ENCODE results near the gene ZNF682.
"Not testable (repeated sequence)": the region's sequence is repeated elsewhere in the genome, so short reads cannot be mapped to it uniquely, and the experiment has no call there.

DNA sequence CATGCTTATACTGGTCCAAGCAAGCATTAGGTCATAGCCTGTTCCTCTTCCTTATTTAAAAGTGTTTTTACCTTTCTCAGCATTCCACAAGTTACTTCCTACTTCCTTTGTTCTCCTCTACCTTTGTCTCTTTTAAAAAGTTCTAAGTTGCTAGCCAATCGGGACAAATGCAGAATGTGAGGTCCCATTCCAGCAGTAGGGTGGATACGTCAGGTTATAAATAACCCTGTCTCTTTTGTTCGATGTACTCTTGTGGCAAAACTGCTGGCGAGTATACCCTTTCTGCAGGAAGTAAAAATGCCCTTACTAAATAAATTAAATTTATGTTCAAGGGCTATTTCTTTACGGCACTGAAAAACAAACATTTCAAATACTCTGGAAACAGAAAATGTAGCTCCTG, 6.4 kb upstream of the ZNF682 start:
- not testable (repeated sequence) for TF ChIP-seq POLR2A (IDR thresholded peaks at IDR 0.05)
- TF ChIP-seq, protein P1, sequence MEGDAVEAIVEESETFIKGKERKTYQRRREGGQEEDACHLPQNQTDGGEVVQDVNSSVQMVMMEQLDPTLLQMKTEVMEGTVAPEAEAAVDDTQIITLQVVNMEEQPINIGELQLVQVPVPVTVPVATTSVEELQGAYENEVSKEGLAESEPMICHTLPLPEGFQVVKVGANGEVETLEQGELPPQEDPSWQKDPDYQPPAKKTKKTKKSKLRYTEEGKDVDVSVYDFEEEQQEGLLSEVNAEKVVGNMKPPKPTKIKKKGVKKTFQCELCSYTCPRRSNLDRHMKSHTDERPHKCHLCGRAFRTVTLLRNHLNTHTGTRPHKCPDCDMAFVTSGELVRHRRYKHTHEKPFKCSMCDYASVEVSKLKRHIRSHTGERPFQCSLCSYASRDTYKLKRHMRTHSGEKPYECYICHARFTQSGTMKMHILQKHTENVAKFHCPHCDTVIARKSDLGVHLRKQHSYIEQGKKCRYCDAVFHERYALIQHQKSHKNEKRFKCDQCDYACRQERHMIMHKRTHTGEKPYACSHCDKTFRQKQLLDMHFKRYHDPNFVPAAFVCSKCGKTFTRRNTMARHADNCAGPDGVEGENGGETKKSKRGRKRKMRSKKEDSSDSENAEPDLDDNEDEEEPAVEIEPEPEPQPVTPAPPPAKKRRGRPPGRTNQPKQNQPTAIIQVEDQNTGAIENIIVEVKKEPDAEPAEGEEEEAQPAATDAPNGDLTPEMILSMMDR (IDR thresholded peaks at IDR 0.05), result not testable (repeated sequence)

Measured in Peyer's patch (tissue), 4 donors.